A673 (cell line): ENCODE results near the gene RTKN2. TPM values are rescaled to one million over a fixed set of nuclear protein-coding genes. Genes with fewer than 3 reads are reported as not detected.

Experiments used
- BruUV-seq: library from RNA; stranded (reverse); fragments of 400-500 nt; replicated peaks from 2 replicates; lab custom pipeline; 2021; lab: Mats Ljungman, UMichigan
- CTCF ChIA-PET: fragments of 300-600 bp; sonication (Branson Sonifier 250); formaldehyde crosslinking; loops from one replicate; lab custom pipeline; 2022; ENCODE audit warnings: antibody characterized with exemption; lab: Charles Lee
- POLR2A ChIA-PET: fragments of 300-600 bp; sonication (Branson Sonifier 250); formaldehyde crosslinking; loops from one replicate; lab custom pipeline; 2022; ENCODE audit warnings: antibody characterized with exemption; ENCODE audit not compliant: low non-redundant PET; lab: Charles Lee
- DNase-seq: peaks from one replicate; pipeline ENCODE4 v3.0.0-alpha.2; 2015; ENCODE audit warnings: low spot score
- H3K27ac ChIP-seq: fragments of 200-600 bp; sonication (generic); 2 replicates; pipeline ENCODE4 v1.5.1; 2016; ENCODE audit warnings: mixed run types, low read depth, mild to moderate bottlenecking, mixed read lengths, antibody characterized with exemption, low read length; ENCODE audit not compliant: poor library complexity, severe bottlenecking
- H3K27me3 ChIP-seq: fragments of 200-600 bp; sonication (generic); replicated peaks from 2 replicates; pipeline ENCODE4 v1.6.1; 2017; ENCODE audit warnings: mixed run types, low read depth, mild to moderate bottlenecking, mixed read lengths, antibody characterized with exemption, low read length; ENCODE audit not compliant: insufficient read depth, poor library complexity
- H3K36me3 ChIP-seq: fragments of 200-600 bp; sonication (generic); 2 replicates; pipeline ENCODE4 v1.6.1; 2016; ENCODE audit warnings: mixed run types, mild to moderate bottlenecking, mixed read lengths, antibody characterized with exemption, low read length; ENCODE audit not compliant: insufficient read depth, poor library complexity, severe bottlenecking
- H3K4me1 ChIP-seq: fragments of 200-600 bp; sonication (generic); 2 replicates; pipeline ENCODE4 v1.6.1; 2017; ENCODE audit warnings: mixed run types, mild to moderate bottlenecking, mixed read lengths, antibody characterized with exemption, low read length; ENCODE audit not compliant: insufficient read depth, poor library complexity, severe bottlenecking
- H3K4me3 ChIP-seq: fragments of 200-600 bp; sonication (generic); 2 replicates; pipeline ENCODE4 v1.5.1; 2016; ENCODE audit warnings: low read depth, mixed run types, mild to moderate bottlenecking, mixed read lengths, low read length; ENCODE audit not compliant: poor library complexity, severe bottlenecking
- H3K9me3 ChIP-seq: fragments of 200-600 bp; sonication (generic); 2 replicates; pipeline ENCODE4 v1.6.1; 2016; ENCODE audit warnings: mixed run types, low read depth, mild to moderate bottlenecking, mixed read lengths, antibody characterized with exemption, low read length; ENCODE audit not compliant: poor library complexity, severe bottlenecking
- EZH2 ChIP-seq: fragments of 200-600 bp; sonication (generic); IDR thresholded peaks from 2 replicates; pipeline ENCODE4 v1.6.1; 2017; ENCODE audit warnings: borderline replicate concordance, low read depth, mild to moderate bottlenecking, mixed read lengths, antibody characterized with exemption, low read length; ENCODE audit not compliant: poor library complexity, severe bottlenecking
- intact Hi-C: fragments of 100-400 bp; cut with micrococcal nuclease; formaldehyde crosslinking; loops from one replicate; pipeline ENCODE4 v1.10.0; 2022; ENCODE audit not compliant: unreplicated experiment
- total RNA-seq: library from RNA; stranded (reverse); gene quantifications from 2 replicates; pipeline ENCODE4 v1.2.3, GENCODE V29; 2021
- TF ChIP-seq, protein P1 (sequence below): fragments of 300-800, 200-600 bp; sonication (generic); conservative IDR thresholded peaks from 2 replicates; pipeline ENCODE4 v1.5.1; 2017; ENCODE audit warnings: low read depth, mild to moderate bottlenecking, antibody characterized with exemption, low read length, moderate library complexity, mixed read lengths

The RTKN2 gene
- total RNA-seq, 1 experiment from 2014 or later = 22.3 TPM

- CTCF ChIA-PET = no interaction called here
- H3K27ac ChIP-seq = no peak overlapping the region
- POLR2A ChIA-PET = no interaction called here
Observed at GRCh38 chr10:62163024-62163423, 105.6 kb downstream of the RTKN2 start.

DNA sequence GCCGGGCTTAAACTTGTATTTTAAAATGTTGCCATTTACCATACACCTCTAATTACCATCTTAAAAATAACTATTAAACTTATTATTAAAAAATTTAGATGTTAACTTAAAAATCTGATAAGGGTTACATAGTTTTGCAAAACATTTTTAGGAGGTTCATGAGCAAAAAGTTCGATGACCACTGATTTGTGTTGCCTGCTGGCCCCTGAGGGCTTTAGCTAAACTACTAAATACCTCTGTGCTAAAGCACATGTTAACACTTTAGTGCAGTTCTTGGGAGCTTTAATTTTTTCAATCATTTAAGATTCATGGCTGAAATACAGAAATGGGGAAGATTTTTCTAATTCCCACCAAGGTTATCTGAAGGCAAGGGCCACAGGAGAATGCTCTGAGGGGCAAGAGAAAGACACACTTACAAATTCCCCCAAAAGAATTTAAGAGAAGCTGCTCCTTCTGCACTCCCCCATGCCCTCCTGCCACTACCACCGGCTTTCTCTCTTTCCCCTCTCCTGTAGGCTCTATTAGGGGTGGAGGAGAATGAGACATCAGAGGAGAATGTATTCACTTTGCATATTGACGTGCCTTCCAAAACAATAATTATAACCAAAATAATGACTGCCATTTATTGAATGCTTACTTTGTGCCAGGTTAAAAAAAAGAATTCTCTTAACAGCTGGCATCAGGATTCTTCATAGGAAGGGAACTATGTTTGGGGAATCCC, 106.2 kb downstream of the RTKN2 start:
- Histone ChIP-seq H3K9me3 (no peaks in the 10 kb centered on the region), H3K4me1 (peaks cover 17% of the 10 kb centered on the region), H3K27ac (no peak overlapping the region), H3K36me3 (no peaks in the 10 kb centered on the region), H3K27me3 (no peaks in the 10 kb centered on the region), H3K4me3 (no peak overlapping the region)
- no peak for DNase-seq
- TF ChIP-seq, protein P1, sequence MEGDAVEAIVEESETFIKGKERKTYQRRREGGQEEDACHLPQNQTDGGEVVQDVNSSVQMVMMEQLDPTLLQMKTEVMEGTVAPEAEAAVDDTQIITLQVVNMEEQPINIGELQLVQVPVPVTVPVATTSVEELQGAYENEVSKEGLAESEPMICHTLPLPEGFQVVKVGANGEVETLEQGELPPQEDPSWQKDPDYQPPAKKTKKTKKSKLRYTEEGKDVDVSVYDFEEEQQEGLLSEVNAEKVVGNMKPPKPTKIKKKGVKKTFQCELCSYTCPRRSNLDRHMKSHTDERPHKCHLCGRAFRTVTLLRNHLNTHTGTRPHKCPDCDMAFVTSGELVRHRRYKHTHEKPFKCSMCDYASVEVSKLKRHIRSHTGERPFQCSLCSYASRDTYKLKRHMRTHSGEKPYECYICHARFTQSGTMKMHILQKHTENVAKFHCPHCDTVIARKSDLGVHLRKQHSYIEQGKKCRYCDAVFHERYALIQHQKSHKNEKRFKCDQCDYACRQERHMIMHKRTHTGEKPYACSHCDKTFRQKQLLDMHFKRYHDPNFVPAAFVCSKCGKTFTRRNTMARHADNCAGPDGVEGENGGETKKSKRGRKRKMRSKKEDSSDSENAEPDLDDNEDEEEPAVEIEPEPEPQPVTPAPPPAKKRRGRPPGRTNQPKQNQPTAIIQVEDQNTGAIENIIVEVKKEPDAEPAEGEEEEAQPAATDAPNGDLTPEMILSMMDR = no peak
- no peak for TF ChIP-seq EZH2
- CTCF ChIA-PET = no interaction called here
- POLR2A ChIA-PET = no interaction called here
- intact Hi-C loops = no loop called here
- no TSS peak for BruUV-seq

More at GRCh38 chr10:62163024-62163423, 105.6 kb downstream of the RTKN2 start:
- intact Hi-C loops = no loop called here
- no peak for DNase-seq
- peaks cover 23% of the 10 kb centered on the region for H3K4me1 ChIP-seq
- H3K9me3 ChIP-seq = no peaks in the 10 kb centered on the region
- BruUV-seq = no TSS peak
- no peaks in the 10 kb centered on the region for H3K27me3 ChIP-seq
- H3K36me3 ChIP-seq = no peaks in the 10 kb centered on the region
- no peak overlapping the region for H3K4me3 ChIP-seq
- TF ChIP-seq, protein P1 = no peak
- no peak for TF ChIP-seq EZH2

DNA sequence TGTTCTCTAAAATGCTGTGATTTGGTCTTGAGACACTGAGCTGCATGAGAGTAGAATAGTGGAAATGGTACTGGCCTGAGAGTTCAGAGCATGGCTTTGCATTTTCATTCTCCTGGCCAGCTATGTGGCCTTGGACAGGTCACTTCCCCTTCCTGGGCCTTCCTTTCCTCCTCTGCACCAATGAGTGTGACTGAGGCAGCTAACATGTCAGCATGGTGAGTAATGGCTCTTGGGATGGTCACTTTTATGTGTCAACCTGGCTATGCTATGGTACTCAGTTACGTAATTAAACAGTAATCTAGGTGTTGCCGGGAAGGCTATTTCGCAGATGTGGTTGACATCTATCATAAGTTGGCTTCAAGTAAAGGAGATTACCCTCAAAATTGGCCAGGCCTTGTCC, 109.3 kb downstream of the RTKN2 start:
- Histone ChIP-seq H3K27me3 (no peaks in the 10 kb centered on the region), H3K4me3 (no peak overlapping the region), H3K27ac (no peak overlapping the region), H3K9me3 (no peaks in the 10 kb centered on the region), H3K4me1 (no peaks in the 10 kb centered on the region), H3K36me3 (no peaks in the 10 kb centered on the region)
- TF ChIP-seq, protein P1 = no peak
- TF ChIP-seq EZH2 = no peak
- ChIA-PET POLR2A (no interaction called here), CTCF (no interaction called here)
- intact Hi-C loops = no loop called here
- DNase-seq = no peak
- BruUV-seq = no TSS peak
